Activated CD8-positive, alpha-beta memory T cell treated with anti-CD3 and anti-CD28 coated beads for 4 hours (primary cell): ENCODE data around the gene OR2B3.
"Not testable (repeated sequence)": the region's sequence is repeated elsewhere in the genome, so short reads cannot be mapped to it uniquely, and the experiment has no call there.

Experiments
- DNase-seq, 2 donors: peaks; one replicate each; pipeline ENCODE4 v3.0.0-alpha.2; 2020; ENCODE audit warnings: low read depth in 2 of 2

OR2B3 gene

GRCh38 chr6:29087213-29087612 lies at the start of gene OR2B3:
TSS of gene OR2B3 (minus strand) at chr6:29087313. CDS start at chr6:29087248, 65 bp downstream.
- no peak for DNase-seq

GRCh38 chr6:29131691-29132090 lies 44.6 kb upstream of the OR2B3 start:
- no peak for DNase-seq

- DNase-seq: no peak
These were observed 43.5 kb upstream of the OR2B3 start for GRCh38 chr6:29130644-29131043.

GRCh38 chr6:29129326-29130012 lies 42.4 kb upstream of the OR2B3 start:
- DNase-seq: no peak

GRCh38 chr6:29114964-29115363 lies 27.9 kb upstream of the OR2B3 start:
- not testable (repeated sequence) for DNase-seq

GRCh38 chr6:29112135-29112534 lies 25.0 kb upstream of the OR2B3 start:
- DNase-seq: no peak

- DNase-seq: no peak
These were observed 20.6 kb upstream of the OR2B3 start, which contains the start of gene OR2J3 for GRCh38 chr6:29107758-29108157. TSS of gene OR2J3 (plus strand) at chr6:29108058. CDS start at chr6:29111891, 3,833 bp downstream.

- DNase-seq: no peak
These were observed 12.1 kb upstream of the OR2B3 start, which contains the start of gene OR2J1 for GRCh38 chr6:29099190-29099589. TSS of gene OR2J1 (plus strand) at chr6:29099490. CDS start at chr6:29100943, 1,453 bp downstream.

- DNase-seq: no peak
These were observed 10.7 kb upstream of the OR2B3 start for GRCh38 chr6:29097803-29098202.

- no peak for DNase-seq
These were observed 5.8 kb upstream of the OR2B3 start for GRCh38 chr6:29092957-29093356.

- no peak for DNase-seq
These were observed 4.7 kb downstream of the OR2B3 start for GRCh38 chr6:29082457-29082856.

GRCh38 chr6:29081312-29081711 lies 5.8 kb downstream of the OR2B3 start:
- DNase-seq: no peak

- no peak for DNase-seq
These were observed 7.9 kb downstream of the OR2B3 start for GRCh38 chr6:29079203-29079602.

- DNase-seq: no peak
These were observed 15.0 kb downstream of the OR2B3 start for GRCh38 chr6:29071831-29072723.

GRCh38 chr6:29051680-29052079 lies 35.4 kb downstream of the OR2B3 start:
- DNase-seq: no peak

- no peak for DNase-seq
These were observed 42.0 kb downstream of the OR2B3 start, which contains the start of gene OR2W1 for GRCh38 chr6:29045075-29045474. TSS of gene OR2W1 (minus strand) at chr6:29045175. CDS start at chr6:29045175, 0 bp downstream.
